ENCODE results near the gene PPP1R14B. TPM values are rescaled to one million over a fixed set of nuclear protein-coding genes. Genes with fewer than 3 reads are reported as not detected.
A peak's percentile ranks its signal among the peaks of the same experiment; 100 is the strongest.
"Not testable (repeated sequence)": the region's sequence is repeated elsewhere in the genome, so short reads cannot be mapped to it uniquely, and the experiment has no call there.

PPP1R14B gene
- total RNA-seq, 1 donor from 2014 or later, result 286 TPM

GRCh38 chr11:64247729-64248531 is 1.2 kb upstream of the PPP1R14B start:
- H3K4me3 Mint-ChIP-seq, result peak overlapping the region; percentile 97
- no peaks in the 10 kb centered on the region for H3K36me3 Mint-ChIP-seq (ENCODE audit: low read depth)
- H3K9me3 Mint-ChIP-seq, result no peaks in the 10 kb centered on the region
- H3K27me3 Mint-ChIP-seq (ENCODE audit: low read depth), result peaks cover 3% of the 10 kb centered on the region
- peak overlapping the region; percentile 93 for H3K27ac Mint-ChIP-seq (ENCODE audit: unreplicated experiment)
- peak; percentile 15 for TF ChIP-seq CTCF (conservative IDR thresholded peaks at IDR 0.05)
- DNase-seq (ENCODE audit: low read depth, low spot score), result no peak
- H3K4me1 Mint-ChIP-seq, result peaks cover 25% of the 10 kb centered on the region

GRCh38 chr11:64246621-64246870 is 197 bp downstream of the PPP1R14B start:
- not testable (repeated sequence) for H3K27ac Mint-ChIP-seq (ENCODE audit: unreplicated experiment); H3K9me3 Mint-ChIP-seq; H3K27me3 Mint-ChIP-seq (ENCODE audit: low read depth); H3K36me3 Mint-ChIP-seq (ENCODE audit: low read depth); DNase-seq (ENCODE audit: low read depth, low spot score)
- Mint-ChIP-seq H3K4me3 (peak overlapping the region; percentile 97), H3K4me1 (peaks cover 20% of the 10 kb centered on the region)

- H3K36me3 Mint-ChIP-seq (ENCODE audit: low read depth), result no peaks in the 10 kb centered on the region
- H3K4me3 Mint-ChIP-seq, result peak overlapping the region; percentile 90
- H3K27ac Mint-ChIP-seq (ENCODE audit: unreplicated experiment), result peak overlapping the region; percentile 19
- DNase-seq (ENCODE audit: low read depth, low spot score), result no peak
- peaks cover 5% of the 10 kb centered on the region for H3K27me3 Mint-ChIP-seq (ENCODE audit: low read depth)
- H3K9me3 Mint-ChIP-seq, result no peaks in the 10 kb centered on the region
- peaks cover 20% of the 10 kb centered on the region for H3K4me1 Mint-ChIP-seq
- no peak for TF ChIP-seq CTCF (conservative IDR thresholded peaks at IDR 0.05)
These were observed 734 bp downstream of the PPP1R14B start for GRCh38 chr11:64245797-64246620.

GRCh38 chr11:64245401-64245796 is 1.3 kb downstream of the PPP1R14B start:
- no peaks in the 10 kb centered on the region for H3K9me3 Mint-ChIP-seq
- H3K36me3 Mint-ChIP-seq (ENCODE audit: low read depth), result no peaks in the 10 kb centered on the region
- no peak overlapping the region for H3K27ac Mint-ChIP-seq (ENCODE audit: unreplicated experiment)
- no peak for DNase-seq (ENCODE audit: low read depth, low spot score)
- peaks cover 5% of the 10 kb centered on the region for H3K27me3 Mint-ChIP-seq (ENCODE audit: low read depth)
- TF ChIP-seq CTCF (conservative IDR thresholded peaks at IDR 0.05), result no peak
- peaks cover 24% of the 10 kb centered on the region for H3K4me1 Mint-ChIP-seq
- peak overlapping the region; percentile 90 for H3K4me3 Mint-ChIP-seq

- no peak for DNase-seq (ENCODE audit: low read depth, low spot score)
- Mint-ChIP-seq H3K27ac (ENCODE audit: unreplicated experiment) (no peak overlapping the region), H3K36me3 (ENCODE audit: low read depth) (no peaks in the 10 kb centered on the region), H3K4me3 (peak overlapping the region; percentile 90), H3K27me3 (ENCODE audit: low read depth) (peaks cover 5% of the 10 kb centered on the region), H3K4me1 (peaks cover 27% of the 10 kb centered on the region), H3K9me3 (no peaks in the 10 kb centered on the region)
- no peak for TF ChIP-seq CTCF (conservative IDR thresholded peaks at IDR 0.05)
These were observed 1.8 kb downstream of the PPP1R14B start for GRCh38 chr11:64244966-64245365.

- no peak overlapping the region for H3K27ac Mint-ChIP-seq (ENCODE audit: unreplicated experiment)
- no peak for TF ChIP-seq CTCF (conservative IDR thresholded peaks at IDR 0.05)
- H3K4me3 Mint-ChIP-seq, result peak overlapping the region; percentile 95
- no peaks in the 10 kb centered on the region for H3K36me3 Mint-ChIP-seq (ENCODE audit: low read depth)
- no peaks in the 10 kb centered on the region for H3K9me3 Mint-ChIP-seq
- H3K4me1 Mint-ChIP-seq, result peaks cover 28% of the 10 kb centered on the region
- no peak for DNase-seq (ENCODE audit: low read depth, low spot score)
- H3K27me3 Mint-ChIP-seq (ENCODE audit: low read depth), result peaks cover 5% of the 10 kb centered on the region
These were observed 2.6 kb downstream of the PPP1R14B start for GRCh38 chr11:64244107-64244506.
